B cell (primary cell): ENCODE data around the gene CEP131. TPM values are rescaled to one million over a fixed set of nuclear protein-coding genes. Genes with fewer than 3 reads are reported as not detected.

Experiments
- ATAC-seq: fragments of 200-7000 bp; cut with Tn5 transposase; one replicate; pipeline ENCODE4 v1.10.0; 2021; ENCODE audit warnings: low read depth, mild to moderate bottlenecking, moderate number of reproducible peaks, moderate library complexity
- CTCF ChIA-PET: fragments of 350-600 bp; sonication (Branson Sonifier 250); formaldehyde crosslinking; loops from one replicate; lab custom pipeline; 2021; ENCODE audit warnings: antibody characterized with exemption, inconsistent platforms; lab: Charles Lee
- POLR2A ChIA-PET: fragments of 350-600 bp; sonication (Branson Sonifier 250); formaldehyde crosslinking; loops from one replicate; lab custom pipeline; 2021; ENCODE audit warnings: antibody characterized with exemption; lab: Charles Lee
- DNase-seq: peaks from one replicate; pipeline ENCODE4 v3.0.0; 2013
- H2AFZ ChIP-seq: 2 replicates; pipeline ENCODE4 v1.6.1; 2012; ENCODE audit warnings: mild to moderate bottlenecking, low read depth, low read length; ENCODE audit not compliant: insufficient read depth, poor library complexity, severe bottlenecking
- H3K27ac ChIP-seq, 2 donors: 1 replicate in 1 of 2; 2 replicates in 1 of 2; pipeline ENCODE4 v1.5.1; 2012 to 2013; ENCODE audit warnings: low read length in 2 of 2, mild to moderate bottlenecking in 2 of 2, moderate library complexity in 1 of 2
- H3K27me3 ChIP-seq, 4 experiments: fragments of 200-600 bp in 1 of 4; sonication (generic) in 1 of 4; replicated peaks in 1 of 4; 1 replicate in 2 of 4; 2 replicates in 2 of 4; pipeline versions ENCODE4 v1.6.1 to v1.7.0; 2013 to 2016; ENCODE audit warnings: low read length in 3 of 4, mild to moderate bottlenecking in 2 of 4, mixed read lengths in 1 of 4, moderate library complexity in 1 of 4; ENCODE audit not compliant: insufficient read depth in 4 of 4, control insufficient read depth in 3 of 4; ENCODE audit errors: control extremely low read depth in 1 of 4
- H3K36me3 ChIP-seq, 2 experiments: replicated peaks in 1 of 2; 1 replicate in 1 of 2; 2 replicates in 1 of 2; pipeline versions ENCODE4 v1.6.1 to v1.7.1; 2013; ENCODE audit warnings: low read length in 1 of 2; ENCODE audit not compliant: insufficient read depth in 2 of 2, control insufficient read depth in 1 of 2; ENCODE audit errors: control extremely low read depth in 1 of 2, extremely low read depth in 1 of 2
- H3K4me1 ChIP-seq, 2 donors: fragments of 200-600 bp in 1 of 2; sonication (generic) in 1 of 2; 1 replicate in 1 of 2; 2 replicates in 1 of 2; pipeline versions ENCODE4 v1.5.1 to v1.6.1; 2013 to 2017; ENCODE audit warnings: low read length in 2 of 2; ENCODE audit not compliant: control insufficient read depth in 2 of 2, insufficient read depth in 2 of 2
- H3K4me2 ChIP-seq: replicated peaks from 2 replicates; pipeline ENCODE3; 2012; ENCODE audit warnings: mild to moderate bottlenecking, low read depth, low read length; ENCODE audit not compliant: poor library complexity, severe bottlenecking
- H3K4me3 ChIP-seq, 5 experiments: fragments of 200-600 bp in 1 of 5; sonication (generic) in 1 of 5; 1 replicate in 3 of 5; 2 replicates in 2 of 5; pipeline versions ENCODE4 v1.5.1 to v1.7.0; 2011 to 2016; ENCODE audit warnings: low read length in 4 of 5, mild to moderate bottlenecking in 4 of 5, low read depth in 2 of 5, control low read depth in 1 of 5, moderate library complexity in 1 of 5; ENCODE audit not compliant: insufficient read depth in 1 of 5; ENCODE audit errors: control extremely low read depth in 1 of 5, extremely low read depth in 1 of 5
- H3K79me2 ChIP-seq: fragments of 200-600 bp; sonication (generic); one replicate; pipeline ENCODE4 v1.6.0; 2016; ENCODE audit warnings: low read length; ENCODE audit not compliant: control insufficient read depth, insufficient read depth
- H3K9ac ChIP-seq: fragments of 200-600 bp; sonication (generic); 2 replicates; pipeline ENCODE4 v1.6.1; 2017; ENCODE audit warnings: mild to moderate bottlenecking, low read length, moderate library complexity
- H3K9me3 ChIP-seq, 3 donors: one replicate each; pipeline versions ENCODE4 v1.6.1 to v1.7.1; 2013; ENCODE audit warnings: low read length in 2 of 3; ENCODE audit not compliant: control insufficient read depth in 2 of 3, insufficient read depth in 1 of 3; ENCODE audit errors: control extremely low read depth in 1 of 3
- H4K20me1 ChIP-seq: 2 replicates; pipeline ENCODE4 v1.6.0; 2012; ENCODE audit warnings: mild to moderate bottlenecking, low read length; ENCODE audit not compliant: insufficient read depth, control insufficient read depth, poor library complexity, severe bottlenecking
- H3K27ac Mint-ChIP-seq: one replicate; pipeline ENCODE4 v1.8.0; 2021; ENCODE audit warnings: mixed read lengths
- H3K27me3 Mint-ChIP-seq: one replicate; pipeline ENCODE4 v1.8.0; 2021; ENCODE audit warnings: mixed read lengths
- H3K4me1 Mint-ChIP-seq: one replicate; pipeline ENCODE4 v1.8.0; 2021; ENCODE audit warnings: mixed read lengths
- H3K4me3 Mint-ChIP-seq: one replicate; pipeline ENCODE4 v1.8.0; 2021; ENCODE audit warnings: mixed read lengths
- H3K9me3 Mint-ChIP-seq: one replicate; pipeline ENCODE4 v1.8.0; 2022; ENCODE audit warnings: mixed read lengths; ENCODE audit not compliant: insufficient read depth
- EZH2 ChIP-seq: IDR thresholded peaks from 2 replicates; pipeline ENCODE4 v1.6.1; 2012; ENCODE audit warnings: borderline replicate concordance, low read depth, mild to moderate bottlenecking, moderate library complexity, low read length; ENCODE audit not compliant: insufficient read depth, poor library complexity, severe bottlenecking
- WGBS: methylation state at CpG from one replicate; pipeline ENCODE4 v1.1.5; 2013; ENCODE audit warnings: missing lambda C conversion rate; ENCODE audit not compliant: insufficient coverage; 5-methylcytosine and 5-hydroxymethylcytosine counted together
- intact Hi-C: fragments of 100-400 bp; cut with micrococcal nuclease; formaldehyde crosslinking; loops from one replicate; pipeline ENCODE4 v1.10.0; 2022
- polyA plus RNA-seq: library from polyadenylated mRNA; depleted of rRNA; stranded (reverse); fragments of >200 nt; gene quantifications from 2 replicates; pipeline ENCODE4 v1.2.3, GENCODE V29; 2012
- total RNA-seq, 2 donors: library from RNA; stranded (reverse); fragments of 120-200 nt in 1 of 2; gene quantifications; 1 replicate in 1 of 2; 2 replicates in 1 of 2; pipeline versions ENCODE4 v1.2.3 to v1.2.4, GENCODE V29; 2013 to 2022
- TF ChIP-seq, protein P1 (sequence below): fragments of 200-600 bp; IDR thresholded peaks from one replicate; pipeline ENCODE4 v1.8.0; 2022; ENCODE audit warnings: antibody characterized with exemption, mild to moderate bottlenecking

Gene CEP131
- total and polyA plus RNA-seq, 2 donors (not counting 1 experiment from before 2014, with no cell fraction given): 18.8 to 25.5 TPM

DNA sequence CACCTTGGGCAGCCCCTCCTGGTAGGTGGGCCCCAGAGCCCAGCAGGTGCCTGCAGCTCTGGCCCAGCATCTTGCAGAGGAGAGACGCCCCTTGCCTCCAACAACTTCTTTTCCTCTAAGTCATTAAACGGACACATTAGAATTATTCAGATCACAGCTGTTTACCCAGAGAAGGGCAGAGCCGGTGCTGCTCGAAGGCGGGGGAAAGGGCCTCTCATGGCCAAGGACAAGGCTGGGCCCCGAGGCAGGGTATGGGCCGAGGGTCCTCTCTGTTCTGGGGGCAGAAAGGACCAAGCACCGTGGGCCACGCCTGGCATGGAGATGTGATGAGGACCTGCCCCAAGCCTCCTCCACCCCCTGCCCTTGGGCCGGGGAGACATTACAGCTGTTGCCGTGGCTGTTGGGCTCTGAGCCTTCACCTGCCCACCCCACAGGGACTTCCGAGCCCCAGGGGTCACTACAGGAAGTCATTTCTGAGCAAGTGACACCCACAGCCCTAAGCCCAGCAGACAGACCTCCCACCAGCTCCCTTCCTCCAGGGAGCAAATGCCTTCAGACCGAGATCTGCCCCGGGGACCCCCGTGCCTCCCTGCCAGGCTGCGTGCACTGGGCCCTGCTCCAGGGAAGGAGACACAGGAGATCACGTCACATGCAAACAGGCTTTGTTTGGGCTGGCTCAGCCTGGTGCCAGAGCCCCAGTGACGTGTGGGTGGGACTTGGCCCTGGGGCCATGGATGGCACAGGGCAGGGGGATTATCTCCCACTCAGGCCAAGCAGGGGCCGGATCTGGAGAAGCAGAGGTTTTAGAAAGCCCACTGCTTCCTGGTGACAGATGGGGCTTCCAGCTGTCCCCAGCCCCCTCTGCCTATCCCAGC lies 58.2 kb downstream of the CEP131 start:
- H3K4me3 Mint-ChIP-seq: peak overlapping the region; percentile 45
- Histone ChIP-seq H3K27ac (no peak overlapping the region), H3K36me3 (no peaks in the 10 kb centered on the region), H3K4me1 (peaks cover 10 to 16% of the 10 kb centered on the region in 2 donors), H3K4me2 (no peak overlapping the region), H3K9me3 (peaks cover 0 to 8% (median 0%) of the 10 kb centered on the region in 3 donors), H3K79me2 (no peaks in the 10 kb centered on the region), H2AFZ (no peak overlapping the region), H4K20me1 (no peaks in the 10 kb centered on the region), H3K27me3 (peaks cover 0 to 50% (median 15%) of the 10 kb centered on the region in 4 experiments), H3K4me3 (no peak overlapping the region), H3K9ac (no peak overlapping the region)
- no peak for DNase-seq
- no peaks in the 10 kb centered on the region for H3K9me3 Mint-ChIP-seq
- intact Hi-C loops: no loop called here
- ChIA-PET CTCF (no interaction called here), POLR2A (no interaction called here)
- H3K4me1 Mint-ChIP-seq: peaks cover 4% of the 10 kb centered on the region
- ATAC-seq: no peak
- WGBS: 78% methylated on average over 18 of the region's 19 CpGs
- H3K27me3 Mint-ChIP-seq: peaks cover 24% of the 10 kb centered on the region
- TF ChIP-seq, protein P1, sequence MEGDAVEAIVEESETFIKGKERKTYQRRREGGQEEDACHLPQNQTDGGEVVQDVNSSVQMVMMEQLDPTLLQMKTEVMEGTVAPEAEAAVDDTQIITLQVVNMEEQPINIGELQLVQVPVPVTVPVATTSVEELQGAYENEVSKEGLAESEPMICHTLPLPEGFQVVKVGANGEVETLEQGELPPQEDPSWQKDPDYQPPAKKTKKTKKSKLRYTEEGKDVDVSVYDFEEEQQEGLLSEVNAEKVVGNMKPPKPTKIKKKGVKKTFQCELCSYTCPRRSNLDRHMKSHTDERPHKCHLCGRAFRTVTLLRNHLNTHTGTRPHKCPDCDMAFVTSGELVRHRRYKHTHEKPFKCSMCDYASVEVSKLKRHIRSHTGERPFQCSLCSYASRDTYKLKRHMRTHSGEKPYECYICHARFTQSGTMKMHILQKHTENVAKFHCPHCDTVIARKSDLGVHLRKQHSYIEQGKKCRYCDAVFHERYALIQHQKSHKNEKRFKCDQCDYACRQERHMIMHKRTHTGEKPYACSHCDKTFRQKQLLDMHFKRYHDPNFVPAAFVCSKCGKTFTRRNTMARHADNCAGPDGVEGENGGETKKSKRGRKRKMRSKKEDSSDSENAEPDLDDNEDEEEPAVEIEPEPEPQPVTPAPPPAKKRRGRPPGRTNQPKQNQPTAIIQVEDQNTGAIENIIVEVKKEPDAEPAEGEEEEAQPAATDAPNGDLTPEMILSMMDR: no peak
- no peak for TF ChIP-seq EZH2
- H3K27ac Mint-ChIP-seq: no peak overlapping the region
